Measurements from ENCODE around the gene CAPN14.

- TF ChIP-seq CTCF (IDR thresholded peaks at IDR 0.05 in 4 of 5, conservative IDR thresholded peaks at IDR 0.05 in 1 of 5) (no peak), POLR2A (IDR thresholded peaks at IDR 0.05) (no peak)
These were observed 4.2 kb upstream of the CAPN14 start for GRCh38 chr2:31221544-31221943.

Data from gastrocnemius medialis (tissue), 4 donors.